Measurements from ENCODE around the gene SLAMF1. TPM values are rescaled to one million over a fixed set of nuclear protein-coding genes. Genes with fewer than 3 reads are reported as not detected.

The SLAMF1 gene
- total RNA-seq, 1 donor from 2014 or later = not detected

DNA sequence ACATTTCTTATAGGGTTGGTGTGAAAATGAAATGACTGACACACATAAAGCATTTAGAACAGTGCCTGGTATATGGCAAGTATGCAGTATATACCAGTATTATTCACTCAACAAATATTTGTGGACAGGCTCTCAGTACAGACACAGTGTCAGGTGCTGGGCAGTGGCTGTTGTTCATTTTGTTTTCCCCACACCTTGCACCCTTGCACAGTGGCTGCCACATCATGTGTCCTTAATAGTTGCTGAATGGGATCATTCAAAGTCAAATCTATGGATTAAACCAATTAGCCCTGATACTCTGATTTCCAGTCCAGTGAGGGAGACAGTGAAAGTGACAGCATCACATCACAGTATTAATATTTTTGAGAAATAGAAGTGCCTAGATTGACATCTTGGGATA is 2.4 kb downstream of the SLAMF1 start:
- Histone ChIP-seq H3K27ac (ENCODE audit: low read depth, low read length) (no peak overlapping the region), H4K20me1 (ENCODE audit: insufficient read depth, low read length) (no peaks in the 10 kb centered on the region), H3K9me3 (ENCODE audit: insufficient read depth, low read depth, low read length) (no peaks in the 10 kb centered on the region), H2AFZ (ENCODE audit: low read depth, low read length) (no peak overlapping the region), H3K4me3 (ENCODE audit: insufficient read depth, low read depth, low read length) (no peak overlapping the region), H3K9ac (ENCODE audit: low read length) (no peak overlapping the region), H3K36me3 (ENCODE audit: insufficient read depth, low read length) (no peaks in the 10 kb centered on the region), H3K79me2 (ENCODE audit: insufficient read depth, low read length) (no peaks in the 10 kb centered on the region), H3K27me3 (ENCODE audit: insufficient read depth, low read length) (no peaks in the 10 kb centered on the region), H3K4me1 (ENCODE audit: insufficient read depth, low read length) (no peaks in the 10 kb centered on the region), H3K4me2 (ENCODE audit: low read length) (no peak overlapping the region)
- DNase-seq (ENCODE audit: low read depth) (no peak), FAIRE-seq (no peak)
- H3K36me3 Mint-ChIP-seq (ENCODE audit: low read depth, unreplicated experiment) = no peaks in the 10 kb centered on the region
- TF ChIP-seq, protein P1, sequence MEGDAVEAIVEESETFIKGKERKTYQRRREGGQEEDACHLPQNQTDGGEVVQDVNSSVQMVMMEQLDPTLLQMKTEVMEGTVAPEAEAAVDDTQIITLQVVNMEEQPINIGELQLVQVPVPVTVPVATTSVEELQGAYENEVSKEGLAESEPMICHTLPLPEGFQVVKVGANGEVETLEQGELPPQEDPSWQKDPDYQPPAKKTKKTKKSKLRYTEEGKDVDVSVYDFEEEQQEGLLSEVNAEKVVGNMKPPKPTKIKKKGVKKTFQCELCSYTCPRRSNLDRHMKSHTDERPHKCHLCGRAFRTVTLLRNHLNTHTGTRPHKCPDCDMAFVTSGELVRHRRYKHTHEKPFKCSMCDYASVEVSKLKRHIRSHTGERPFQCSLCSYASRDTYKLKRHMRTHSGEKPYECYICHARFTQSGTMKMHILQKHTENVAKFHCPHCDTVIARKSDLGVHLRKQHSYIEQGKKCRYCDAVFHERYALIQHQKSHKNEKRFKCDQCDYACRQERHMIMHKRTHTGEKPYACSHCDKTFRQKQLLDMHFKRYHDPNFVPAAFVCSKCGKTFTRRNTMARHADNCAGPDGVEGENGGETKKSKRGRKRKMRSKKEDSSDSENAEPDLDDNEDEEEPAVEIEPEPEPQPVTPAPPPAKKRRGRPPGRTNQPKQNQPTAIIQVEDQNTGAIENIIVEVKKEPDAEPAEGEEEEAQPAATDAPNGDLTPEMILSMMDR (IDR thresholded peaks at IDR 0.05; ENCODE audit: insufficient read depth, low read depth, low read length) = no peak
- no peak for TF ChIP-seq EZH2 (IDR thresholded peaks at IDR 0.05; ENCODE audit: insufficient read depth, low read length)
- no peak overlapping the region for H3K4me3 Mint-ChIP-seq (ENCODE audit: unreplicated experiment)
- no peak overlapping the region for H3K27ac Mint-ChIP-seq (ENCODE audit: unreplicated experiment)
- peaks cover 11% of the 10 kb centered on the region for H3K4me1 Mint-ChIP-seq (ENCODE audit: low read depth, unreplicated experiment)
- peaks cover 16% of the 10 kb centered on the region for H3K27me3 Mint-ChIP-seq (ENCODE audit: low read depth, unreplicated experiment)
- no peaks in the 10 kb centered on the region for H3K9me3 Mint-ChIP-seq (ENCODE audit: unreplicated experiment)

DNA sequence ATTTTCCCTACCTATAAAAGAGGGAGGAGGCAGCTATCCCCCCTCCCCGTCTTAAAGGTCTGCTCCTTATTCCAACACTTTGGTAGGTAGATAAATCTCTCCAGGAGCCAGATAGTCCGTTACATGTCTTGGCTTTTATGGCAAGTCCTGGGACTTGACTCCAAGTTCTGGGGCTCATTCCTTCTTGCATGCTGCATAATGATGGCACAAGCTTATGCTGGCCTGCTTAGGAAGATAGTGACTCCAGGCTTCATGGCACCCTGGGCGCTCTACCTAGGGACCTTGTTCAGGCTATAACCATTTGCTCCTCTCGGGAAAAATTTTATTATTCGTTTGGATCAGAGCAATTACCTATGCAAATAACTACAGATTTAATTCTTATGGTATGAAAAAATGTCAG is 3.7 kb downstream of the SLAMF1 start:
- H3K9me3 ChIP-seq (ENCODE audit: insufficient read depth, low read depth, low read length) = no peaks in the 10 kb centered on the region
- H4K20me1 ChIP-seq (ENCODE audit: insufficient read depth, low read length) = no peaks in the 10 kb centered on the region
- Mint-ChIP-seq H3K9me3 (ENCODE audit: unreplicated experiment) (no peaks in the 10 kb centered on the region), H3K4me1 (ENCODE audit: low read depth, unreplicated experiment) (peaks cover 22% of the 10 kb centered on the region), H3K27ac (ENCODE audit: unreplicated experiment) (no peak overlapping the region), H3K27me3 (ENCODE audit: low read depth, unreplicated experiment) (peaks cover 16% of the 10 kb centered on the region), H3K36me3 (ENCODE audit: low read depth, unreplicated experiment) (no peaks in the 10 kb centered on the region), H3K4me3 (ENCODE audit: unreplicated experiment) (no peak overlapping the region)
- no peak overlapping the region for H3K4me2 ChIP-seq (ENCODE audit: low read length)
- H3K27me3 ChIP-seq (ENCODE audit: insufficient read depth, low read length) = no peaks in the 10 kb centered on the region
- H2AFZ ChIP-seq (ENCODE audit: low read depth, low read length) = no peak overlapping the region
- no peak overlapping the region for H3K27ac ChIP-seq (ENCODE audit: low read depth, low read length)
- FAIRE-seq (no peak), DNase-seq (ENCODE audit: low read depth) (no peak)
- H3K36me3 ChIP-seq (ENCODE audit: insufficient read depth, low read length) = no peaks in the 10 kb centered on the region
- H3K9ac ChIP-seq (ENCODE audit: low read length) = no peak overlapping the region
- H3K4me3 ChIP-seq (ENCODE audit: insufficient read depth, low read depth, low read length) = no peak overlapping the region
- H3K79me2 ChIP-seq (ENCODE audit: insufficient read depth, low read length) = no peaks in the 10 kb centered on the region
- no peaks in the 10 kb centered on the region for H3K4me1 ChIP-seq (ENCODE audit: insufficient read depth, low read length)
- TF ChIP-seq EZH2 (IDR thresholded peaks at IDR 0.05; ENCODE audit: insufficient read depth, low read length) = no peak
- TF ChIP-seq, protein P1 (IDR thresholded peaks at IDR 0.05; ENCODE audit: insufficient read depth, low read depth, low read length) = no peak

GRCh38 chr1:160642281-160642644 is 4.6 kb downstream of the SLAMF1 start:
- no peak overlapping the region for H3K9ac ChIP-seq (ENCODE audit: low read length)
- H3K27ac Mint-ChIP-seq (ENCODE audit: unreplicated experiment) = no peak overlapping the region
- no peaks in the 10 kb centered on the region for H4K20me1 ChIP-seq (ENCODE audit: insufficient read depth, low read length)
- no peak overlapping the region for H3K4me3 ChIP-seq (ENCODE audit: insufficient read depth, low read depth, low read length)
- no peaks in the 10 kb centered on the region for H3K9me3 Mint-ChIP-seq (ENCODE audit: unreplicated experiment)
- H3K27ac ChIP-seq (ENCODE audit: low read depth, low read length) = no peak overlapping the region
- TF ChIP-seq EZH2 (IDR thresholded peaks at IDR 0.05; ENCODE audit: insufficient read depth, low read length) = no peak
- TF ChIP-seq, protein P1 (IDR thresholded peaks at IDR 0.05; ENCODE audit: insufficient read depth, low read depth, low read length) = no peak
- no peak overlapping the region for H2AFZ ChIP-seq (ENCODE audit: low read depth, low read length)
- no peaks in the 10 kb centered on the region for H3K27me3 ChIP-seq (ENCODE audit: insufficient read depth, low read length)
- H3K4me2 ChIP-seq (ENCODE audit: low read length) = no peak overlapping the region
- FAIRE-seq (no peak), DNase-seq (ENCODE audit: low read depth) (no peak)
- H3K79me2 ChIP-seq (ENCODE audit: insufficient read depth, low read length) = no peaks in the 10 kb centered on the region
- peaks cover 14% of the 10 kb centered on the region for H3K27me3 Mint-ChIP-seq (ENCODE audit: low read depth, unreplicated experiment)
- no peaks in the 10 kb centered on the region for H3K9me3 ChIP-seq (ENCODE audit: insufficient read depth, low read depth, low read length)
- no peak overlapping the region for H3K4me3 Mint-ChIP-seq (ENCODE audit: unreplicated experiment)
- H3K36me3 Mint-ChIP-seq (ENCODE audit: low read depth, unreplicated experiment) = no peaks in the 10 kb centered on the region
- H3K4me1 ChIP-seq (ENCODE audit: insufficient read depth, low read length) = no peaks in the 10 kb centered on the region
- peaks cover 30% of the 10 kb centered on the region for H3K4me1 Mint-ChIP-seq (ENCODE audit: low read depth, unreplicated experiment)
- H3K36me3 ChIP-seq (ENCODE audit: insufficient read depth, low read length) = no peaks in the 10 kb centered on the region
